GM21390 (cell line): ENCODE data around the gene TTLL5.
"Not testable (repeated sequence)": the region's sequence is repeated elsewhere in the genome, so short reads cannot be mapped to it uniquely, and the experiment has no call there.

Source experiments
- ATAC-seq: cut with Tn5 transposase; IDR thresholded peaks from one replicate; pipeline ENCODE4 v1.9.1; 2021; ENCODE audit not compliant: unreplicated experiment

Gene TTLL5

DNA sequence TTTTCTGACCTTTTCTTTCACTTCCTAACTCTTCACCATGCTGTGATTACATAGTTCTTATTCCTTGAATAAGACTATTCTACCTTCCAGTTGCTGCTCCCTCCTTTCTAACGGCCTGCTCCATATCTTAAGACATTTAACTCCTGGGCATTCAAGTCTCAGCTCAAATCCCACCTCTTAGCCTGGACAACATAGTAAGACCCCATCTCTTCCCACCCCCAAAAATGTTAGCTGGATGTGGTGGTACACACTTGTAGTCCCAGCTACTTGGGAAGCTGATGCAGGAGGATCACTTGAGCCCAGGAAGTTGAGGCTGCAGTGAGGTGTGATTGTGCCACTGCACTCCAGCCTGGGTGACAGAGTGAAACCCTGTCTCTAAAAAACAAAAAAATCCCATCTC, 11.3 kb upstream of the TTLL5 start:
- ATAC-seq: no peak

DNA sequence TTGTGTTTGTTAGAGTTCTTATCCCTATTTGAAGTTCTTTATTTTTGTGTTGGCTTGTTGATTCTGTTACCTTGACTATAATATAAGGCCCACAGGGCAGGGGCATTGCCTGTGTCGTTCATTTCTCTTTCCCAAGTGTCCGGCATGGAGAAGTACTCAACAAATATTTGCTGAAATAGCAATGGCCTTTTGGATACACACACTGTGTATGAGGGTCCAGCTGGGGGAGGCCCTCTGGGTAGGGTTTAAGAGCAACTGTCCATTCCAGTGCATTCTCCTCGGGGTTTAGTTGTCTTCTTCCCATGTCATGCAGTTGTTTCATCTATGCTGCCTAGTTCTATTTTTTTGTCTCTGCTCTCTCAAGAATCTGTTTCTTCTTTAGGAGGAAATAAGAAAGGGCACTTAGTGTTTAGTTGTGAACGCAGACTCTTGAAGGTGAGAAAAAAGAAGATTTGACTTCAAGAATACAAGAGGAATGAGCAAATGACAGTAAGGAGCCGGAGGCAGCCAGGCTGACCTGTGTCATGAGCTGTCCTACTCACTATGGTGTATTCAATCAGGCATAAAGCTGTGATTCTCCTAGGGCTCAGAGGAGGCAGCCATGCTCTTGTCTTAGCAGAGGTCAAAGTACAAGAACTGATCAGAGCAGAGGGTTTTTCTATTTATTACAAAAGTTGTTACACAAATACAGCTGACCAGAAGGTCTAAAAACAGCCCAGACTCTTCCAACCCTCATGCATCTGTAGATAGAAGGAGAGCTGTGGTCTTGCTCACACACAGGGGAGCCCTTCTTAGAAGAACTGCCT, 10.6 kb upstream of the TTLL5 start:
- ATAC-seq: no peak

DNA sequence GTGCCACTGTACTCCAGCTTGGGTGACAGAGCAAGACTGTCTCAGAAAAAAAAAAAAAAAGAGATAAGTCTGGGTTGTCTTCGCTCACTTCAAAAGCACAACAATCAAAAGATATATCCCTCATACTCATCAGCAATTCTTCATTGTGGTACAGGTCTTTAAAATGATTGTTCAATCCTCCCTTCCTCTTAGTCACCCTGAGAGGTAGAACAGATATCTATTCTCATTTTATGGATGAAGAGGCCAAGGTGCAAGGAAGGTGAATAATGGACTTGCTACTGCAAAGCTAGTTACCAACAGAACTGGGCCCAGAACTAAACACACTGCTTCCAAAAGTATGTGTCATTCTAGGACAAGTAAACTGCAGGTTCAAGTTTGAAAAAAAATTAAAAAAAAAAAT, 7.5 kb upstream of the TTLL5 start:
- ATAC-seq: no peak

DNA sequence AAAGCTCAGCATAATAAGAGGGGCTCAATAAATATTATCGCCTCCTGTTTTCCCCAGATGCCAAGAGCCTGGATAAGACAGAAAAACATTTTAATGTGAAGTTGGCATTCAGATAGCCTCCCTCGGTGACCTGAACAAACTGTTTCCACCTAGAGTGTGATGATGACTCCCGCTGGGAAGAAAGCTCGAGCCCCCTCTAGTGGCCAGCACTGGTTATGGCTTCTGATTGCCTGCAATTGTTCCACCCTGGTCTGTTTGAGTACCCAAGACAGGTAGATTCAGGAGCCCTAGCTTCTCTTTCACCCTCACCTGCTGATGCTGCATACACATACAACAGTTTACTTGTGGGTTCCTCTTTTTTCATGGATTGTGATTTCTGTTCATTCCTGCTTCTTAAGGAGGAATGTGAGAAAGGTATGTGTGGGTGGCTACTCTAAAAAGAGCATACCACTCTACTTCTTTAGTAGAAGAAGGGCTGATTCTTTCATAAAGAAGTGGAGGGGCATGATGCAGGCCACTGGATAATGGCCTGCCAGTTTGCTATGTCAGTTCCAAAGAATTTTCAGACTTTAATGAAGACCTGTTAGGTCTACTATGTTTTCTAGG, 6.8 kb upstream of the TTLL5 start:
- ATAC-seq: peak; percentile 71

DNA sequence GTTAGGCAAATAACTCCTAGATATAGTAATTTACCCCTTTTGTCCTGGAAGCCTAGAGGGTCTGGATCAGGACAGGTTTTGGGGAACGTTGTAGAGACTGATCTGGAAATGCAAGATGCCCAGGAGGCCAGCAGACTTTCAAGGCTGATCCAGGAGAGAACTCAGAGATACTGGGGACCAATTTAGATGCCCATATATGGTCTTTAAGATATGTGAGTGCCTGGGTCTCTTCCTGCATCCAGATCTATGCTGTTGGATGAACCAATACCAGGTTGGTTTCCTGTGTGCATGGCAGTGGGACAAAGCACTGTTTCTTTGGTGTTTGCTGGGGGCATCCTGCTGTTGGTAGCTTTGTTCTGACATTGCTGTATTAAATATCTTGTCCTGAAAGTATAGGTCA, 5.8 kb upstream of the TTLL5 start:
- ATAC-seq: no peak

DNA sequence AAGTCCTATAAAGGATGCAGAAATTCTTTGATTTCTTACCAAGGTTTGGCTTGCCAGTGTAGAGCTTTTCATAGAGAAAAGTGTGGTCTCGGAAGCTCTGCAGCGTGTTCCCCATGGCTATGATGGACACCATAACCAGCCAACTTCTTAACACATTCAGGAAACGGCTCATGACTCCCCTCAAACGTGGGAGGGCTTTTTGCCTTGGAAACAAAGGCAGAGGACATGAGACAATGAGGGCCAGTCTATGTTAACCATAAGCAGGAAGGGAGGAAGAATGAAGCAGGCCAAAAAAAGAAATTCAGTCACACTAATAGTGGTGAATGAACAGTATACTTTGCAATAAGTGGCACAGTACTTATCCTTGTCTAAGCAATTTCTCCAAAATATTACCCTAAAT, 3.7 kb upstream of the TTLL5 start:
- no peak for ATAC-seq

DNA sequence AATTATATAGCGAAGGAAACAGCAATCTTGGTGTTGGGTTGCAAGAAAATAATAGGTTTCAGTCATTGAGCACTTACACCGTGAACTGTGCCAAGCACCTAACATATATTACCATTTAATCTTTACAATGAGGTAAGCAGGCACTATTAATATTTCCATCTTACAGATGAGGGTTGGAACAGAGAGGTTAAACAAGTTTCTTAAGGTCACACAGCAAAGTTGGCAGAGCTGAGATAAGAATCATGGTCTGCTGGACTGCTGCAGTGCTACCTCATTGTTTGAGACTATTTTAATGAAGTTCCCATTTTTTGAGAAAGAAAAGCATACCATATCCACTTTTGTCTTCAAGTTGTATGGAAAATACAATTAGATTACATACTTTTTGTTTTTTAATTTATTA, 2.1 kb upstream of the TTLL5 start:
- ATAC-seq: no peak

DNA sequence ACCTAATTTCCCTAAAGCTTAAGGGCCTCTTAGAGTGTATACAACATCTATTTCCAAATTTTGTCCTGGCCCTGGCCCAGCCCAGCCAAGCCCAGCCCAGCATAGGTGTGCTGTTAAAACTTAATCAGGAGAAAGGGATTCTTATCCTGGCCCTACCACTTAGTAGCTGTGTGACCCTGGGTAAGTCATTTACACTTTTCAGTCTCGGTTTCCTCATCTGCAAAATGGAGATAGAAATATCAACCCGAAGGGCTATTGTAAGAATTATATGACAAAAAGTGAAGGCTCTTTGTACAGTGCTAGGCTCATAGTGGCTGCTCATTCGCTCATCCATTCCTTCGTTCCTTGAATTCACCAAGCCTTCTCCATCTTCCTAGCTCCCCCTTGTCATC, 812 bp upstream of the TTLL5 start:
- no peak for ATAC-seq

DNA sequence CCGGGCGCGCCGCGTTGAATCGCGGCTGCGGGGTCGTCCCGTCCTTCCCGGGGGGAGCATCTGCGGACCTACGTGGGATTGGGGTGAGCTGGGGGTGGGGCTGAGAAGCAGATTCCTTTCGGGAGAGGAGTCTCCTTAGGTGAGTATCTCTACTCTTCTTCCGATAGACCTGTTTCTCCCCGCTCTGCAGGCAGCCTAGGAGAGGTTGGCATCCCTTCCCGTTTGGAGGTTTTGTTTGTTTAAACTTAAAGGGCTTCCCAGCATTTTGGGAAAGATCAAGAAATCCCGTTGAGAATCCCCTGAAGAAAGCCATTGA, 411 bp downstream of the TTLL5 start:
- ATAC-seq: no peak

DNA sequence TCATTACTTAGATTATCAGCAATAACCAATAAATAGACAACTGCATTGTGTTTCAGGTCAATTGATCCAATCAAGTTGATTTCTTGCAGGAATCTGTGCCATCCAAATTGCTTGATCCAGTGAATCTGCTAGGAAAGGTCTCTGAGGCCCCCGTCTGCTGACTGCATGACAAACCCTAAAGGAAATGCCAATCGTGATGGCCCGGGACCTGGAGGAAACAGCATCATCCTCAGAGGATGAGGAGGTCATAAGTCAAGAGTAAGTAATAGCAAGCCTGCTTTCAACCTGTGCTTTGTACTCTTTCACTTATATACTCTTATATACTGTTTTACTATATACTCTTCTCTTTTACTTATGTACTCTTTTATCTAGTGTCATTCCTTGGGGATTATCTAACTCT, 1.9 kb downstream of the TTLL5 start:
- no peak for ATAC-seq

DNA sequence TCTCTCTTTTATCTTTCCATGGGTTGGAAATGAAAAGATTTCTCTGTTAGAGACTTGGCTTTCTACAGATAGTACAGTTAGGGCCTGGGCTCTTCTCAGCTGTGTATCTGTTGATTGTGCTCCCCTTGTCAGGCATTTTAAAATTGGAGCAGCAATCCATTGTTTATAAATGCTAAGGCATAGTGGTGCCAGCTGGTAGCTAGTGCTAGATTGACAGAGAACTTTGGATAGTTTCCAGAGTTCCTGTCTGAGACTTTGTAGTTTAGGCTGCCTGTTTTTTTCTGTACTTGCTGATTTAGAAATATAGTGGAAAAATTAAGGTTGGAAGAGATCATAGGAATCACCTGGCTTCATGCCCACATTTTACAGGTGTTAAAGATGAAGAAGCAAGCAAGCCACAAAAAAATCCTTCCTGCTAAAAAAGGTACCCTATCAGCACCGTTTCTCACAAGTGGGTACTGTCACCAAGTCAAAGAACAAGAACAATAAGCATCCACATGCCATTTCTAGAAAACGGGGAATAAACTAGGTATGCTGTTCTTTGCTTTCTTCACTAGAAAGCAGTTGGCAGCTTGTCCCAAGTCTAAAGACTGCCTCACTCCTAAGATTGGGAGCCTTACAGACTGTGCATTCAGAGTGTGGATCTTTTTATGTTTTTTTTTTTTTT, 6.2 kb downstream of the TTLL5 start:
- no peak for ATAC-seq

DNA sequence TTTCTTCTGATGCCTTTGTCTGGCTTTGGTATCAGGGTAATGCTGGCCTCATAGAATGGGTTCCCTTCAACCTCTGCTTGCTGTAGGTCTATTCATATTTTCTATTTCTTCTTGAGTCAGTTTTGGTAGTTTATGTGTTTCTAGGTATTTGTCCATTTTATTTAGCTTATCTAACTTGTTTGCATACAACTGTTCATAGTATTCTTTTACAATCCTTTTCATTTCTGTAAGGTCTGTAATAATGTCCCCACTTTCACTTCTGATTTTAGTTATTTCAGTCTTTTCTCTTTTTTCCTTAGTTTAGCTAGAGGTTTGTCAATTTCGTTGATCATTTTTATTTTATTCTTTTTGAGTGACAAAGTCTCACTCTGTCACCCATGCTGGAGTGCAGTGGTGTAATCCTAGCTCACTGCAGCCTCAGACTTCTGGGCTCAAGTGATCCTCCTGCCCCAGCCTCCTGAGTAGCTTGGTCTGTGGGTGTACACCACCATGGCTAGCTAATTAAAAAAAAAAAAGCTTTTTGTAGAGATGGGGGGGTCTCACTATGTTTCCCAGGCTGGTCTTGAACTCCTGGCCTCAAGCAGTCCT, 11.7 kb downstream of the TTLL5 start:
- no peak for ATAC-seq

DNA sequence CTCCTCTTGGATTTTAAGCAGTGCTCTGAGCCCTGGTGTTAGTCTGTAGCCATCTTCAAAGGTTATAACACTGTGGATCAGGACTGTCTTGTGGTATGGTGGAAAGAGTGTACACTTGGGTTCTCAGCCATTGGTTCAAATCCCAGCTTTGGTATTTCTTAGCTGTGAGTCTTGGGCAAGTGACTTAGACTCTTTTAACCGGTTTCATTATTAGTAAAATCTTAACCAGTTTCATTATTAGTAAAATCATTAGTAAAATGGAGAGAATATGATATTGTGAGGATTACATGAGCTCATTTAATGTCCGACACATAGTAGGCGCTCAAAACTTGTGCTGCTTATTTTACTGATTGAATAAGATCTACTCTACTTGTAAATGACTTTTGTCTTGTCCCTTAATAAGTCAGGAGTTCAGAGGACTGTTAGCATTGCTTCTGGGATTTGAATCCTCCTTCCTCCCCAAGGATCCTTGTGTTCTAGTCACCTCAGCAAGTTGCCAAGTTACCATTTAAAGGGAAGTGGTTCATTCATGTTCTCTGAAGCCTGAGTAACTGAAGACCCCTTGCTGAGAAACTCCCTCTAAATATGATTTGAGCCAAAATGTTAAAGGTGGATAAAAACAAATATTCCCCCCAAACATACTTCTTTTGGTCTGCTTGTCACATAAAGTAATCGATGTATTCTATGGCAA, 12.4 kb downstream of the TTLL5 start:
- ATAC-seq: peak; percentile 77

DNA sequence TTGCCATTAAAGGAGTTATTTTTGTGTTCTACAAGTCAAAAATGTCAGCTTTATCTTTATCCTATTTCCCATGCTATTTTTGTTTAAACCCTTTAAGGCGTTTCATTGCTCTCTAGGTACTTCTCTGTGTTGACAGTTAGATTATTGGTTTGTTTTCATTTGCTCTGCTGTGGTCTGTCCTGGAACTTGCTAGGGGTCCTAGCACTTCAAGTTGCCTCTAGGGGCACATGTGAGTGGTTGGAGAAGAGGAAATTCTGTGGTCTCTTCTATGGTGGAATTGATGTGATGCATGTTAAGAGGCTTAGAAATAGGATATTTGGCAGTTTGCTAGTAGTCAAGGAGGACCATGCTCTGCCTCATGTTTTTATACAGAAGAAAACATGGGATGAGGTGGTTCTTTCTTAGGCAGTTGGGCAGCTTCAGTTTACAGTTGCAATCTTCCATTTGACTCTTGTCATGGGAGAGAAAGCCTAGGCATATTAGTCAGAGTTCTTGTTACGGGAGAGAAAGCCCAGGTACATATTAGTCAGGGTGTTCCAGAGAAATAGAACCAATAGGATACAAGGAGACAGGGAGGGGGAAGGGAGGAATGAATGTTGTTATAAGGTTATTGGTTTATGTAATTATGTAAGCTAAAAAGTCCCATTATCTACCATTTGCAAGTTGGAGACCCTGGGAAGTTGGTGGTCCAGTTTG, 14.4 kb downstream of the TTLL5 start:
- no peak for ATAC-seq

DNA sequence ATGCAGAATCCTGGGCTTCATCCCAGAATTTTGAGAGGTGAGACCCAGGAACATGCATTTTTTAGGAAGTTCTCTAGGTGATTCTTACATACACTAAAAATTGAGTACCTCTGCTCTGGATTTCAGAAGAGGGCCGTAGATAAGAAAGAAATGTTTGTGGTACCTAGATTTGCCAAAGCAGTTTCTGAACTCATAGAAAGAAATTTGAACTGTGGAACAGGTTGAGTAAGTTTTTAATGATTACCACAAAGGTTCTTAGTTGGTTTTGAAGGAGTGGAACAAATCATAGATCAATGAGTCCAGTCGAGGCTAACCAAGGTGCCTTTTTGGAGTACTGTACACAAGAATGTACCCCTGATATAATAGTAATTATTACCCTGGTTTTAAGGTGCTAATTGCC, 24.9 kb downstream of the TTLL5 start:
- no peak for ATAC-seq

DNA sequence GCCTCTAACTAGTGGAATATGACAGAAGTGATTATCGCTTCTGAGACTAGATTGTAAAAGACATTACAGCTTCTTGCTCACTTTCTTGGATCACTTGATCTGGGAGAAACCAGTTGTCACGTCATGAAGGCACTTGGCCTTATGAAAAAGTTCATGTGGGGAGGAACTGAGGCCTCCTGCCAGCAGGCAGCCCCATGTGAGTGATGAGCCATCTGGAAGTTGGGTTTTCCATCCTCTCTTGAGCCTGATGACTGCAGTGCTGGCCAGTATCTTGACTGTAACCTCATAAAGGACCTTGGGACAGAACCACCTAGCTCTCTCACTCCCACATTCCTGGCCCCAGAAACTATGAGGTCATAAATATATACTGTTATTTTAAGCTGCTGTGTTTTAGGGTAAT, 28.0 kb downstream of the TTLL5 start:
- ATAC-seq: no peak

DNA sequence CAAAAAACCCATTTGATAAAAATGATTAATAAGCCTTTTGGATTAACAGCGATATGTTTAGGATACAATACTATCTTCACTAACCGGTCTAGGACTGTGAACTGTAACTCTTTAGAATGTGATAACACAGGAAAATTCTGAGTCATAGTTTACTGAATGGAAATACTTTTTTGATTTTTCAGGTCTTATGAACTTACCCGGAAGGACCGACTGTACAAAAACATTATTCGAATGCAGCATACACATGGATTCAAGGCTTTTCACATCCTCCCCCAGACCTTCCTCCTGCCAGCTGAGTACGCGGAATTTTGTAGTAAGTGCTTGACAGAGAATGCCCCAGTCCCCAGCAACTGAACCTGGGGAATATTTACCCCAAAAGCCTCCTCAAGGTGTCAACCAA, 29.0 kb downstream of the TTLL5 start:
- no peak for ATAC-seq

DNA sequence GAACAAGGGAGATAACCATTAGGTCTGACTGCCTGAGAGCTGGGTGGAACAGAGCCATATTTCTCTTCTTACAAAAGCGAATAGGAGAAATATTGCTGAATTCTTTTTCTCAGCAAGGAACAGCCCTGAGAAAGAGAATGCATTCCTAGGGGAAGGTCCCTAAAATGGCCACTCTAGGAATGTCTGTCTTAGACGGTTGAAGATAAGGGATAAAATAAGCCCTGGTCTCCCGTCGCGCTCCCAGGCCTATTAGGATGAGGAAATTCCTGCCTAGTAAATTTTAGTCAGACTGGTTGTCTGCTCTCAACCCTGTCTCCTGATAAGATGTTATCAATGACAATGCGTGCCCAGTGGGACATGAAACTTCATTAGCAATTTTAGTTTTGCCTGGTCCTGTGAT, 34.0 kb downstream of the TTLL5 start:
- ATAC-seq: not testable (repeated sequence)

DNA sequence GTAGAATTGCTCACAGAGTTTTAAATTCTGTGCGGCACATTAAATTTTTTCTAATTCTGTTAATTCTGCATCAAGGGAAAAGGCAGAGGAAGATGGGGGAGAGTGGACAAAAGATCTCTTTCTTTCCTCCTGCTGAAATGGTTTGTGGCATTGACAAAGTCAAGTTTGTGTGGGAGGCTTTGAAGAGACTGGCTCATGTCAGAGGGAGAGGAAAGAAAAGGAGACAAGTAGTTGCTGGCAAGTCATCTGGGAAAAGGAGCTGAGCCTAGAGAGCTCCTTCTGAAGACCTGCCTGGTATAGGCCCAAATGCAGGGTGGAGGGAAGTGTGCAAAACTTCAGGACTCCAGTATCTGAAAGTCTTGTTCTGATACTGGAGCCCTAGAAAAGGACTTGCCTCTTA, 36.3 kb downstream of the TTLL5 start:
- no peak for ATAC-seq

DNA sequence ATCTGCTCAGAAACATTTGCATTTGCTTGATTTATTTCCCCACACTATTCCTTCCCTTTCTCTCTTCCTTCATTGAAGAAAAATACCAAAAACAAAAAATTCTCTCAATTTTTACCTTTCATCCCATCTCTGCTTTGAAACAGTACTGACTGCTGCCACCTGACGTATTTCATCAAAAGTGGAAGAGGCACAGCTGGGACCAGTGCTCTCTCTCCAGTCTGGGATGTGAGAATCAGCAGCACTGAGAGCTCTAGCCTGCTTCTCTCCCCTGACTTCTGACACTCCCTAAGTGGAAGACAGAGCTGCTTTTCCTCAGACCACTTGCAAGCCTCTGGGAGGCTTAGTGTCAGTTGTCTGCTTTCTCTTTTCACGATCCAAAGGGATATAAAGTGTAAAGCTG, 36.9 kb downstream of the TTLL5 start:
- ATAC-seq: no peak

DNA sequence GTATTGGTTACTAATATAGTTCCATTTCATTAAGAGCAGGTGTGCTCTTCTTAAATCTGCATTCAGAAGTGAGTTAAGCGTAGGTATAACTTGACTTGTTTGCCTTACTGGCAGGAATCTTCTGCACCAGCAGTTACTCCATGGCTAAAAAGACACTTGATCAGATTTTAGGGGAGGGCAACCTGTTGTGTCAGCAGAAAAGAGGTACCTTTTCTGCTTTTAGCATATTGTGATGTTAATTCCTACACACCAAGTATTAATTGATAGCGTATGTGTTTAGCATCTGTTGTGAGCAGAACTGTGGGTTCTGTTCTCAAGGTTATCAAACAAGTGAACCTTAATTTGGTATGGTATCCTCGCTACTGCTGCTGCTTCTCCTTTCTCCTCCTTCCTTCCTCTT, 38.3 kb downstream of the TTLL5 start:
- no peak for ATAC-seq
